GM15510 (cell line): ENCODE results near the gene MZF1.

ENCODE experiments used
- POLR2A ChIP-seq: IDR thresholded peaks from 3 replicates; pipeline ENCODE4 v1.6.1; 2011; ENCODE audit warnings: borderline replicate concordance; ENCODE audit not compliant: insufficient read length; ENCODE audit errors: extremely low read depth

The MZF1 gene

GRCh38 chr19:58549664-58550361 lies 23.3 kb downstream of the MZF1 start:
- no peak for TF ChIP-seq POLR2A

DNA sequence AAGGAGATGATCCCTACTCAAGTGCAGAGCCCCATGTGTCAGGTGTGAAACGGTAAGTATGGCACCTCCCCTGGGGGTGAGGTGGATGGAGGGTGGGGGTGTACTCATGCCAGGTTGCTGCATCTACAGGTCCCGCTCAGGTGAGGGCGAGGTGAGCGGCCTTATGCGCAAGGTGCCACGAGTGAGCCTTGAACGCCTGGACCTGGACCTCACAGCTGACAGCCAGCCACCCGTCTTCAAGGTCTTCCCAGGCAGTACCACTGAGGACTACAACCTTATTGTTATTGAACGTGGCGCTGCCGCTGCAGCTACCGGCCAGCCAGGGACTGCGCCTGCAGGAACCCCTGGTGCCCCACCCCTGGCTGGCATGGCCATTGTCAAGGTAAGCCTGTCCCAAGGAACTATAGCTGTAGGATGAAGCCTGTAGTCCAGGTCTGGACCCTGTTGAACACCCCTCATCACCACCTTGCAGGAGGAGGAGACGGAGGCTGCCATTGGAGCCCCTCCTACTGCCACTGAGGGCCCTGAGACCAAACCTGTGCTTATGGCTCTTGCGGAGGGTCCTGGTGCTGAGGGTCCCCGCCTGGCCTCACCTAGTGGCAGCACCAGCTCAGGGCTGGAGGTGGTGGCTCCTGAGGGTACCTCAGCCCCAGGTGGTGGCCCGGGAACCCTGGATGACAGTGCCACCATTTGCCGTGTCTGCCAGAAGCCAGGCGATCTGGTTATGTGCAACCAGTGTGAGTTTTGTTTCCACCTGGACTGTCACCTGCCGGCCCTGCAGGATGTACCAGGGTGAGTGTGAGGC lies 24.1 kb downstream of the MZF1 start:
- no peak for TF ChIP-seq POLR2A

DNA sequence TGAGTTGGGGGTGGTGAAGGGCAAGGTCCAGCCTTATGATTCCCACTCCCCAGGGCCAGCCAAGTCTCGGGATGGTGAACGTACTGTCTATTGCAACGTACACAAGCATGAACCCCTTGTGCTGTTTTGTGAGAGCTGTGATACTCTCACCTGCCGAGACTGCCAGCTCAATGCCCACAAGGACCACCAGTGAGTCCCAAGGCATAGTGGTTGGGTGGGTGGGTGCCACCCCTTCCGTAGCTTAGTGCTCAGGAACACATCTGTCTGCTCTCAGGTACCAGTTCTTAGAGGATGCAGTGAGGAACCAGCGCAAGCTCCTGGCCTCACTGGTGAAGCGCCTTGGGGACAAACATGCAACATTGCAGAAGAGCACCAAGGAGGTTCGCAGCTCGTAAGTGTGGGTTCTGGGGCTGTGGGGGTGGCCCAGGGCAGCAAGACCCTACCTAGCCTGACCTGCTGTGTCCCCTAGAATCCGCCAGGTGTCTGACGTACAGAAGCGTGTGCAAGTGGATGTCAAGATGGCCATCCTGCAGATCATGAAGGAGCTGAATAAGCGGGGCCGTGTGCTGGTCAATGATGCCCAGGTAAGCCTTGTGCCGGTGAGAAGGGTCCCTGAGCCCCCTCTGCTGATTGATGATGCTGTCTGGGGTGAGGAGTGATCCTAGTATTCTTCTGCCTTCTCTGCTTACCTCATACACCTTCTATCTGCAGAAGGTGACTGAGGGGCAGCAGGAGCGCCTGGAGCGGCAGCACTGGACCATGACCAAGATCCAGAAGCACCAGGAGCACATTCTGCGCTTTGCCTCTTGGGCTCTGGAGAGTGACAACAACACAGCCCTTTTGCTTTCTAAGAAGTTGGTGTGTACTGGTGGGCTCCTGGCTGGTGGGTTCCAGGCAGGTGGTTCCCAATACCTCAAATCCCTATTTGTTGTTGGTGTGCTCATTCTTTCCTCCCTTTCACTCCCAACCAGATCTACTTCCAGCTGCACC lies 25.5 kb downstream of the MZF1 start:
- no peak for TF ChIP-seq POLR2A

GRCh38 chr19:58546019-58546530 lies 27.1 kb downstream of the MZF1 start:
- TF ChIP-seq POLR2A, result no peak

DNA sequence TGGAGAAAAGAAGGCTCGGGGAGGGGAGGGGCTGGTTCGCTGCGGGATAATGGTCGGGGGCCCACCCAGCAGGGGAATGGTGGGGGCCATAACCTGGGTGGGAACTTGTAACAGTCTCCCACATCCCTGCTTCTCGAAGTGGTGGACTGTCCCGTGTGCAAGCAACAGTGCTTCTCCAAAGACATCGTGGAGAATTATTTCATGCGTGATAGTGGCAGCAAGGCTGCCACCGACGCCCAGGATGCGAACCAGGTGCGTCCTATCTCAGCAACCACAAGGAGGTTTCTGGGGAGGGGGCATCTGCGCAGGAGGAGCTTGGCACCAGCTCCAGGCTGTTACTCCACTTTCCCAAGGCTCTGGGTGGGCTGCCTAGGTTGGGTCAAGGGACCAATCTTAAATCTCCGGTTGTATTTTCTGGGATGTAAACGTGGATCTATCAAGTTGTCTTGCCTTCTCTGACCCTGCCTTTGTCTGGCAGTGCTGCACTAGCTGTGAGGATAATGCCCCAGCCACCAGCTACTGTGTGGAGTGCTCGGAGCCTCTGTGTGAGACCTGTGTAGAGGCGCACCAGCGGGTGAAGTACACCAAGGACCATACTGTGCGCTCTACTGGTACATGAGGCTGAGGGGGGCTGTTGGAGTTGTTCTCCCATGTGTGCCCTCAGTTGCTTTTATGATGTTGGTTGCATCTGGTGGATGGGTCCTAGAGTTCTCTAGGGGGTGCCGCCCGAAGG lies 27.7 kb downstream of the MZF1 start:
- no peak for TF ChIP-seq POLR2A

GRCh38 chr19:58544591-58545285 lies 28.4 kb downstream of the MZF1 start:
- TF ChIP-seq POLR2A, result no peak

- peak; percentile 99 for TF ChIP-seq POLR2A
Measured at GRCh38 chr19:58543826-58544590, 29.1 kb downstream of the MZF1 start, which contains the start of gene TRIM28. Gene TRIM28 (plus strand): TSS chr19:58544064. CDS start chr19:58544758, 694 bp downstream.

DNA sequence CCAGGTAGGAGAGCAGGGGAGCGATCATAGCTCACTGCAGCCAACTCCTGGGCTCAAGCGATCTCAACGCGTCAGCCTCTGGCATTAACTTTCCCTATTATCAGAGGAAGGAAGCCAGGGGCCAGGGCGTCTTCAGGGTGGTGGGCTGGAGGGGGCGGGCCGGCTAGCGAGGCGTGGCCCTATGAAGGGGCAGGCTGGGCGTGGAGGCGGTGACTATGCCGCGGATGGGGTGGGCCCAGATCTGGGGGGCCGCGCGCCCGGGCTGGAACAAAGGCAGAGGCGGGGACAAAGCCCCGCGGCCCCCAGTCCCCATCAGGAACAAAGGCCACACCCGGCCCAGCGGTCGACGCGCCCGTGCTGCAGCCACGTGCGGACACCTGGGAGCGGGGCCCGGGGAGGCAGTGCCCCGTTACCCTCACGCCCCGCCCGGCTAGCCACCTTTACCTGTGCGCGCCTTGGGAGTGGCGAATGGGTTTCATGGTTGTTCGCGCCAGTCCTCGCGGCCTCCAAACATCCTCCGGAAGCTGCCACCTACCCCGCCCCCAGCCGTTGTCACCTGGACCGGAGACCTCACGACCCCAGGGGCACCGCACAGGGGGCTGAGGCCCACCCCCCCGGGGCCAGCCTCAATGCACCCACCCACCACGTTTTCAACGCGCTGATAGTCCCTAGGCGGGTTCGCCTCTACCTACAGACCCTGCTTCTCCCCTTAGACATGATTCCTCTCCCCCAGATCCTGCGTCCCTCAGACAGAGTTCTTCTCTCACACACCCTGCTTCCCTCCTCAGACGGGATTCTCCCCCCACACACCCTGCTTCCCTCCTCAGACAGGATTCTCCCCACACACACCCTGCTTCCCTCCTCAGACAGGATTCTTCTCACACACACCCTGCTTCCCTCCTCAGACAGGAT lies 34.6 kb downstream of the MZF1 start:
- peak; percentile 31 for TF ChIP-seq POLR2A

GRCh38 chr19:58536852-58537798 lies 36.0 kb downstream of the MZF1 start:
- no peak for TF ChIP-seq POLR2A

DNA sequence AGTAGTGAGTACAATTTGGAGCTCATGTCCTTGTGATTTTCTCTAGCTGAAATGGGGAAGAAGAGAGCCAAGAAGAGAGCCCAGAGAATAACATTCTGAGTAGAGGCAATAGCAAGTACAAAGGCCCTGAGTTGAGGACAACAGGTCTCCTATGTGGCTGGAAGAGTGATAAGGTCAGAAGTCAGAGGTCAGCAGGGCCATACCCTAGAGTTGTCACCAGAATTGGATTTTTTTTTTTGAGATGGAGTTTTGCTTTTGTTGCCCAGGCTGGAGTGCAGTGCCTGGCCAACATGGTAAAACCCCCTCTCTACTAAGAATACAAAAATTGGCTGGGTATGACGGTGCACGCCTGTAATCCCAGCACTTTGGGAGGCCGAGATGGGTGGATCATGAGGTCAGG lies 37.3 kb downstream of the MZF1 start:
- no peak for TF ChIP-seq POLR2A
